ENCODE results near the gene PXMP2. TPM values are rescaled to one million over a fixed set of nuclear protein-coding genes. Genes with fewer than 3 reads are reported as not detected.

Gene PXMP2
- total RNA-seq, 5 donors from 2014 or later (not counting 1 experiment from before 2014, with no cell fraction given), result 3.1 to 8.9 (median 6.5) TPM

GRCh38 chr12:132740652-132741051 lies 53.3 kb downstream of the PXMP2 start:
- DNase-seq, result no peak
- Mint-ChIP-seq H3K4me1 (peaks cover 9 to 12% (median 12%) of the 10 kb centered on the region in 3 donors), H3K9me3 (no peaks in the 10 kb centered on the region), H3K4me3 (no peak overlapping the region), H3K27ac (no peak overlapping the region), H3K36me3 (peaks cover 54% of the 10 kb centered on the region), H3K27me3 (no peaks in the 10 kb centered on the region)
- Histone ChIP-seq H3K27me3 (replicated peaks in 1 of 2; ENCODE audit: control insufficient read depth in 2 of 2, extremely low read depth in 1 of 2, insufficient read depth in 2 of 2, low read length in 1 of 2) (no peaks in the 10 kb centered on the region), H3K4me3 (ENCODE audit: control insufficient read depth in 1 of 2, extremely low read depth in 1 of 2, low read length in 1 of 2) (no peak overlapping the region), H3K36me3 (ENCODE audit: control insufficient read depth in 2 of 2, extremely low read depth in 1 of 2, insufficient read depth in 1 of 2, low read length in 1 of 2) (peaks cover 22 to 92% of the 10 kb centered on the region in 2 donors), H3K27ac (ENCODE audit: low read length) (no peak overlapping the region), H3K4me1 (ENCODE audit: control insufficient read depth in 1 of 2, extremely low read depth in 1 of 2, insufficient read depth in 2 of 2, low read length in 2 of 2) (no peaks in the 10 kb centered on the region), H3K9me3 (no peaks in the 10 kb centered on the region)
- POLR2A ChIA-PET, result no interaction called here
- CTCF ChIA-PET, result interaction anchor here in 1 of 2 donors (0.5 kb wide), 1 partner anchor 160 kb away, joined by 8 read pairs; no protein-coding TSS in a partner anchor
- WGBS (ENCODE audit: insufficient coverage), result 94% methylated on average over 2 of the region's 11 CpGs
- no peak for ATAC-seq (replicated peaks in 1 of 4)

- Histone ChIP-seq H3K36me3 (ENCODE audit: control insufficient read depth in 2 of 2, extremely low read depth in 1 of 2, insufficient read depth in 1 of 2, low read length in 1 of 2) (peaks cover 20 to 92% of the 10 kb centered on the region in 2 donors), H3K4me1 (ENCODE audit: control insufficient read depth in 1 of 2, extremely low read depth in 1 of 2, insufficient read depth in 2 of 2, low read length in 2 of 2) (no peaks in the 10 kb centered on the region), H3K4me3 (ENCODE audit: control insufficient read depth in 1 of 2, extremely low read depth in 1 of 2, low read length in 1 of 2) (no peak overlapping the region), H3K27ac (ENCODE audit: low read length) (no peak overlapping the region), H3K27me3 (replicated peaks in 1 of 2; ENCODE audit: control insufficient read depth in 2 of 2, extremely low read depth in 1 of 2, insufficient read depth in 2 of 2, low read length in 1 of 2) (no peaks in the 10 kb centered on the region), H3K9me3 (no peaks in the 10 kb centered on the region)
- ChIA-PET POLR2A (interaction anchor here in 1 of 2 donors (0.6 kb wide), 2 partner anchors 14 to 161 kb away, joined by 7 to 12 read pairs; no protein-coding TSS in a partner anchor), CTCF (interaction anchor here in 1 of 2 donors (0.6 kb wide), 1 partner anchor 329 kb away, joined by 3 read pairs; no protein-coding TSS in a partner anchor)
- Mint-ChIP-seq H3K4me1 (peaks cover 9 to 12% (median 12%) of the 10 kb centered on the region in 3 donors), H3K9me3 (no peaks in the 10 kb centered on the region), H3K4me3 (no peak overlapping the region), H3K36me3 (peaks cover 59% of the 10 kb centered on the region), H3K27ac (peak overlapping the region in 1 of 2 donors; percentile 49), H3K27me3 (no peaks in the 10 kb centered on the region)
- no peak for ATAC-seq (replicated peaks in 1 of 4)
- DNase-seq, result no peak
- WGBS (ENCODE audit: insufficient coverage), result 88% methylated on average over 5 of the region's 8 CpGs
Measured at GRCh38 chr12:132741620-132742019, 54.2 kb downstream of the PXMP2 start.

GRCh38 chr12:132743831-132744230 lies 56.4 kb downstream of the PXMP2 start:
- Histone ChIP-seq H3K27ac (ENCODE audit: low read length) (no peak overlapping the region), H3K9me3 (no peaks in the 10 kb centered on the region), H3K4me3 (ENCODE audit: control insufficient read depth in 1 of 2, extremely low read depth in 1 of 2, low read length in 1 of 2) (no peak overlapping the region), H3K4me1 (ENCODE audit: control insufficient read depth in 1 of 2, extremely low read depth in 1 of 2, insufficient read depth in 2 of 2, low read length in 2 of 2) (no peaks in the 10 kb centered on the region), H3K36me3 (ENCODE audit: control insufficient read depth in 2 of 2, extremely low read depth in 1 of 2, insufficient read depth in 1 of 2, low read length in 1 of 2) (peaks cover 26 to 97% of the 10 kb centered on the region in 2 donors), H3K27me3 (replicated peaks in 1 of 2; ENCODE audit: control insufficient read depth in 2 of 2, extremely low read depth in 1 of 2, insufficient read depth in 2 of 2, low read length in 1 of 2) (no peaks in the 10 kb centered on the region)
- Mint-ChIP-seq H3K4me1 (peaks cover 7 to 11% (median 9%) of the 10 kb centered on the region in 3 donors), H3K36me3 (peaks cover 64% of the 10 kb centered on the region), H3K4me3 (no peak overlapping the region), H3K27me3 (no peaks in the 10 kb centered on the region), H3K9me3 (no peaks in the 10 kb centered on the region), H3K27ac (no peak overlapping the region)
- 96% methylated on average over 13 of the region's 13 CpGs for WGBS (ENCODE audit: insufficient coverage)
- DNase-seq, result no peak
- ChIA-PET CTCF (no interaction called here), POLR2A (no interaction called here)
- no peak for ATAC-seq (replicated peaks in 1 of 4)

- Mint-ChIP-seq H3K9me3 (no peaks in the 10 kb centered on the region), H3K4me3 (no peak overlapping the region), H3K36me3 (peaks cover 59% of the 10 kb centered on the region), H3K4me1 (peaks cover 7 to 10% (median 9%) of the 10 kb centered on the region in 3 donors), H3K27ac (no peak overlapping the region), H3K27me3 (no peaks in the 10 kb centered on the region)
- Histone ChIP-seq H3K4me1 (ENCODE audit: control insufficient read depth in 1 of 2, extremely low read depth in 1 of 2, insufficient read depth in 2 of 2, low read length in 2 of 2) (no peaks in the 10 kb centered on the region), H3K4me3 (ENCODE audit: control insufficient read depth in 1 of 2, extremely low read depth in 1 of 2, low read length in 1 of 2) (no peak overlapping the region), H3K27ac (ENCODE audit: low read length) (no peak overlapping the region), H3K9me3 (no peaks in the 10 kb centered on the region), H3K36me3 (ENCODE audit: control insufficient read depth in 2 of 2, extremely low read depth in 1 of 2, insufficient read depth in 1 of 2, low read length in 1 of 2) (peaks cover 29 to 94% of the 10 kb centered on the region in 2 donors), H3K27me3 (replicated peaks in 1 of 2; ENCODE audit: control insufficient read depth in 2 of 2, extremely low read depth in 1 of 2, insufficient read depth in 2 of 2, low read length in 1 of 2) (no peaks in the 10 kb centered on the region)
- ChIA-PET CTCF (interaction anchor here in 1 of 2 donors (0.6 kb wide), 1 partner anchor 127 kb away, joined by 3 read pairs; no protein-coding TSS in a partner anchor), POLR2A (no interaction called here)
- ATAC-seq (replicated peaks in 1 of 4) (no peak), DNase-seq (no peak)
- 100% methylated on average over 1 of the region's 3 CpGs for WGBS (ENCODE audit: insufficient coverage)
Measured at GRCh38 chr12:132746613-132747012, 59.2 kb downstream of the PXMP2 start.

- DNase-seq (no peak), ATAC-seq (replicated peaks in 1 of 4) (no peak)
- POLR2A ChIA-PET, result interaction anchor here in 1 of 2 donors (0.6 kb wide), 2 partner anchors 11 to 29 kb away, joined by 3 to 5 read pairs; no protein-coding TSS in a partner anchor
- Histone ChIP-seq H3K36me3 (ENCODE audit: control insufficient read depth in 2 of 2, extremely low read depth in 1 of 2, insufficient read depth in 1 of 2, low read length in 1 of 2) (peaks cover 29 to 91% of the 10 kb centered on the region in 2 donors), H3K9me3 (no peaks in the 10 kb centered on the region), H3K27me3 (replicated peaks in 1 of 2; ENCODE audit: control insufficient read depth in 2 of 2, extremely low read depth in 1 of 2, insufficient read depth in 2 of 2, low read length in 1 of 2) (no peaks in the 10 kb centered on the region), H3K4me1 (ENCODE audit: control insufficient read depth in 1 of 2, extremely low read depth in 1 of 2, insufficient read depth in 2 of 2, low read length in 2 of 2) (no peaks in the 10 kb centered on the region), H3K27ac (ENCODE audit: low read length) (no peak overlapping the region), H3K4me3 (ENCODE audit: control insufficient read depth in 1 of 2, extremely low read depth in 1 of 2, low read length in 1 of 2) (no peak overlapping the region)
- no peaks in the 10 kb centered on the region for H3K27me3 Mint-ChIP-seq
- H3K27ac Mint-ChIP-seq, result no peak overlapping the region
- H3K36me3 Mint-ChIP-seq, result peaks cover 52% of the 10 kb centered on the region
- CTCF ChIA-PET, result no interaction called here
- 97% methylated on average over 4 of the region's 11 CpGs for WGBS (ENCODE audit: insufficient coverage)
- H3K9me3 Mint-ChIP-seq, result no peaks in the 10 kb centered on the region
- no peak overlapping the region for H3K4me3 Mint-ChIP-seq
- peaks cover 6 to 9% (median 7%) of the 10 kb centered on the region in 3 donors for H3K4me1 Mint-ChIP-seq
Measured at GRCh38 chr12:132747395-132747794, 60.0 kb downstream of the PXMP2 start.

GRCh38 chr12:132747896-132748295 lies 60.5 kb downstream of the PXMP2 start:
- H3K9me3 Mint-ChIP-seq, result no peaks in the 10 kb centered on the region
- ChIA-PET POLR2A (interaction anchor here in 1 of 2 donors (0.6 kb wide), 1 partner anchor 12 kb away, joined by 3 read pairs; no protein-coding TSS in a partner anchor), CTCF (no interaction called here)
- Histone ChIP-seq H3K9me3 (no peaks in the 10 kb centered on the region), H3K4me3 (ENCODE audit: control insufficient read depth in 1 of 2, extremely low read depth in 1 of 2, low read length in 1 of 2) (no peak overlapping the region), H3K27ac (ENCODE audit: low read length) (no peak overlapping the region), H3K27me3 (replicated peaks in 1 of 2; ENCODE audit: control insufficient read depth in 2 of 2, extremely low read depth in 1 of 2, insufficient read depth in 2 of 2, low read length in 1 of 2) (no peaks in the 10 kb centered on the region), H3K36me3 (ENCODE audit: control insufficient read depth in 2 of 2, extremely low read depth in 1 of 2, insufficient read depth in 1 of 2, low read length in 1 of 2) (peaks cover 27 to 91% of the 10 kb centered on the region in 2 donors), H3K4me1 (ENCODE audit: control insufficient read depth in 1 of 2, extremely low read depth in 1 of 2, insufficient read depth in 2 of 2, low read length in 2 of 2) (no peaks in the 10 kb centered on the region)
- H3K27ac Mint-ChIP-seq, result no peak overlapping the region
- peaks cover under 1 to 4% (median 4%) of the 10 kb centered on the region in 3 donors for H3K4me1 Mint-ChIP-seq
- no peaks in the 10 kb centered on the region for H3K27me3 Mint-ChIP-seq
- DNase-seq (no peak), ATAC-seq (replicated peaks in 1 of 4) (no peak)
- H3K4me3 Mint-ChIP-seq, result no peak overlapping the region
- WGBS (ENCODE audit: insufficient coverage), result 98% methylated on average over 17 of the region's 22 CpGs
- H3K36me3 Mint-ChIP-seq, result peaks cover 50% of the 10 kb centered on the region

Measured in T-cell (primary cell).